Neural progenitor cell (in vitro differentiated cells): Measurements from ENCODE around the gene PRRT2.

Source experiments
- EZH2 ChIP-seq: fragments of 200-600 bp; sonication (generic); IDR thresholded peaks from 2 replicates; pipeline ENCODE4 v1.6.1; 2017; ENCODE audit warnings: antibody characterized with exemption, mild to moderate bottlenecking, moderate library complexity
- EZH2phosphoT487 ChIP-seq: fragments of 200-600 bp; sonication (generic); IDR thresholded peaks from 2 replicates; pipeline ENCODE4 v1.6.1; 2017; ENCODE audit warnings: antibody characterized with exemption
- TF ChIP-seq, protein P1 (sequence below): fragments of 200-600 bp; sonication (generic); IDR thresholded peaks from 2 replicates; pipeline ENCODE4 v1.5.1; 2017; ENCODE audit warnings: antibody characterized with exemption, mild to moderate bottlenecking

DNA sequence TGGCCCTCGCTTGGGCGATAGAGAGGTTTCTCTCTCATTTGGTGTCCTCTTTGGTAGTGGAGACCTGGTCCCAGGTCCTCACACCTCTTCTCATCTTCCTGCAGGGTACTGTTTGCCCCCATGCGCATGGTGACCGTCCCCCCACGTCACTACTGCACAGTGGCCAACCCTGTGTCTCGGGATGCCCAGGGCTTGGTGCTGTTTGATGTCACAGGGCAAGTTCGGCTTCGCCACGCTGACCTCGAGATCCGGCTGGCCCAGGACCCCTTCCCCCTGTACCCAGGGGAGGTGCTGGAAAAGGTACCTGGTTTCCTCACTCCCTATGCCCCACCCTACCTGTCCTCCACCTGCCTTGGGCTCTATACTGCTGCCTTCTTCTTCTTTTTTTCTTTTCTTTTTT, 18.8 kb downstream of the PRRT2 start:
- TF ChIP-seq, protein P1, sequence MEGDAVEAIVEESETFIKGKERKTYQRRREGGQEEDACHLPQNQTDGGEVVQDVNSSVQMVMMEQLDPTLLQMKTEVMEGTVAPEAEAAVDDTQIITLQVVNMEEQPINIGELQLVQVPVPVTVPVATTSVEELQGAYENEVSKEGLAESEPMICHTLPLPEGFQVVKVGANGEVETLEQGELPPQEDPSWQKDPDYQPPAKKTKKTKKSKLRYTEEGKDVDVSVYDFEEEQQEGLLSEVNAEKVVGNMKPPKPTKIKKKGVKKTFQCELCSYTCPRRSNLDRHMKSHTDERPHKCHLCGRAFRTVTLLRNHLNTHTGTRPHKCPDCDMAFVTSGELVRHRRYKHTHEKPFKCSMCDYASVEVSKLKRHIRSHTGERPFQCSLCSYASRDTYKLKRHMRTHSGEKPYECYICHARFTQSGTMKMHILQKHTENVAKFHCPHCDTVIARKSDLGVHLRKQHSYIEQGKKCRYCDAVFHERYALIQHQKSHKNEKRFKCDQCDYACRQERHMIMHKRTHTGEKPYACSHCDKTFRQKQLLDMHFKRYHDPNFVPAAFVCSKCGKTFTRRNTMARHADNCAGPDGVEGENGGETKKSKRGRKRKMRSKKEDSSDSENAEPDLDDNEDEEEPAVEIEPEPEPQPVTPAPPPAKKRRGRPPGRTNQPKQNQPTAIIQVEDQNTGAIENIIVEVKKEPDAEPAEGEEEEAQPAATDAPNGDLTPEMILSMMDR: no peak
- TF ChIP-seq EZH2phosphoT487 (no peak), EZH2 (no peak)
